Lung (tissue), 12 donors: ENCODE data around the gene IGFBP7. TPM values are rescaled to one million over a fixed set of nuclear protein-coding genes. Genes with fewer than 3 reads are reported as not detected.

Experiments used
- ATAC-seq: fragments of 200-7000 bp; cut with Tn5 transposase; one replicate; pipeline ENCODE4 v1.9.1; 2020; ENCODE audit warnings: moderate number of reproducible peaks; ENCODE audit not compliant: insufficient read depth, low FRiP score
- DNase-seq, 3 donors: peaks; one replicate each; pipeline ENCODE4 v3.0.0-alpha.2; 2013 to 2017
- H3K27ac ChIP-seq, 2 donors: one replicate each; pipeline ENCODE4 v1.5.1; 2013; ENCODE audit warnings: mild to moderate bottlenecking in 2 of 2, moderate library complexity in 2 of 2, control low read depth in 1 of 2, inconsistent platforms in 1 of 2, low read depth in 1 of 2, low read length in 1 of 2
- H3K27me3 ChIP-seq, 3 donors: one replicate each; pipeline ENCODE4 v1.5.1; 2013; ENCODE audit warnings: low read length in 2 of 3; ENCODE audit not compliant: control insufficient read depth in 3 of 3, insufficient read depth in 3 of 3
- H3K36me3 ChIP-seq, 4 donors: one replicate each; pipeline ENCODE4 v1.5.1; 2013; ENCODE audit warnings: low read length in 4 of 4, mild to moderate bottlenecking in 1 of 4, moderate library complexity in 1 of 4; ENCODE audit not compliant: control insufficient read depth in 4 of 4, insufficient read depth in 4 of 4
- H3K4me1 ChIP-seq, 5 donors: one replicate each; pipeline ENCODE4 v1.5.1; 2013; ENCODE audit warnings: low read length in 5 of 5, mild to moderate bottlenecking in 2 of 5, moderate library complexity in 1 of 5; ENCODE audit not compliant: control insufficient read depth in 5 of 5, insufficient read depth in 5 of 5
- H3K4me3 ChIP-seq: one replicate; pipeline ENCODE4 v1.5.1; 2013; ENCODE audit warnings: mild to moderate bottlenecking, control low read depth, moderate library complexity
- H3K9ac ChIP-seq, 2 donors: one replicate each; pipeline ENCODE4 v1.5.1; 2013; ENCODE audit warnings: low read length in 2 of 2, control low read depth in 1 of 2; ENCODE audit not compliant: insufficient read depth in 1 of 2
- H3K9me3 ChIP-seq, 4 donors: one replicate each; pipeline ENCODE4 v1.5.1; 2013; ENCODE audit warnings: low read length in 3 of 4, mild to moderate bottlenecking in 1 of 4, moderate library complexity in 1 of 4; ENCODE audit not compliant: control insufficient read depth in 4 of 4, insufficient read depth in 3 of 4
- WGBS, 2 donors: extraction: QIAGEN DNeasy Blood & Tissue Kit; methylation state at CpG; one replicate each; pipeline ENCODE4 v1.1.7; 2013; 5-methylcytosine and 5-hydroxymethylcytosine counted together
- polyA plus RNA-seq, 2 donors: library from polyadenylated mRNA; stranded (reverse); fragments of 200-250 nt; gene quantifications; one replicate each; pipeline ENCODE4 v1.2.1, GENCODE V29; 2013
- total RNA-seq, 2 donors: library from RNA; depleted of rRNA in 1 of 2; stranded (reverse); fragments of >200 nt in 1 of 2; gene quantifications; one replicate each; pipeline ENCODE4 v1.2.1, GENCODE V29; 2014 to 2021
- TF ChIP-seq, protein P1 (sequence below): IDR thresholded peaks from 2 replicates; pipeline ENCODE4 v1.5.1; 2012; ENCODE audit warnings: mild to moderate bottlenecking; ENCODE audit errors: control extremely low read depth, extremely low read depth
- donor health status: control.
- donor health status: control.
- donor health status: Bipolar disorder and iron deficiency.
- donor health status: healthy.
- donor health status: DM: yes; HTN: yes; CAD: no.

Gene IGFBP7
- total and polyA plus RNA-seq, 4 donors, result 212 to 517 (median 399) TPM

DNA sequence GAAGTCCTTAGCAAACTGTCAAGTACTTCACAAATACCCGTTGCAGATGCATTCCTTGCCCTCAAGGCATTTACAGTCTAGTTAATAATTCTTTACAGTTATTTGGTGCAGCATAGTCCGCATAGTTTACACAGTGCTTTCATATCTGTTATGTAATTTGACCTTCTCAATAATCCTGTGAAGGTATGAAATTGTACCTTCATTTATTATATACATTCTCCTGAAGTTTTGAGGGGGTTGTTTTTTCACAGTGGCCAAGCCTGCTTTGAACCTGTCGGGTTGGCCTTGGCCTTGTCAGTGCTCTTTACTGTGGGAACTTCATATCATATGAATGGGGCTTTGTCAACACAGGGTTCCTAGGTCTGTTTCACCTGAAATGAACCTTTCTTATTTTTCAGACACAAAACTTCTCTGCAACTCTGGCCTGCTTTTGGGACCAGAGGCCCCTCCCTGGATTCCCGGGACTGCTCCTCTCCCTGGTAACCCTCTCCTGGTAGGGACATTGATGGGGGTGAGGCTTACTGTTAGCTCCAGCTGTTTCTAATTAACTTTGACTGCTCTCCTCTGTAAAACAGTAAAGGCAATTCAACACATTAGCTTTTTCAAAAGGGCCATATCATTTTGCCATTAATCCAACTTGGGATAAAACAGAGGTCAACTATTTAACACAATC is 9.1 kb downstream of the IGFBP7 start:
- ATAC-seq, result no peak
- Histone ChIP-seq H3K27ac (peak overlapping the region in 1 of 2 donors; percentile 97), H3K27me3 (no peaks in the 10 kb centered on the region), H3K36me3 (no peaks in the 10 kb centered on the region), H3K4me1 (peaks cover 8 to 48% (median 35%) of the 10 kb centered on the region in 5 donors), H3K9ac (no peak overlapping the region), H3K9me3 (no peaks in the 10 kb centered on the region), H3K4me3 (no peak overlapping the region)
- 79 to 86% methylated on average over 4 of the region's 4 CpGs for WGBS, 2 donors
- TF ChIP-seq, protein P1, sequence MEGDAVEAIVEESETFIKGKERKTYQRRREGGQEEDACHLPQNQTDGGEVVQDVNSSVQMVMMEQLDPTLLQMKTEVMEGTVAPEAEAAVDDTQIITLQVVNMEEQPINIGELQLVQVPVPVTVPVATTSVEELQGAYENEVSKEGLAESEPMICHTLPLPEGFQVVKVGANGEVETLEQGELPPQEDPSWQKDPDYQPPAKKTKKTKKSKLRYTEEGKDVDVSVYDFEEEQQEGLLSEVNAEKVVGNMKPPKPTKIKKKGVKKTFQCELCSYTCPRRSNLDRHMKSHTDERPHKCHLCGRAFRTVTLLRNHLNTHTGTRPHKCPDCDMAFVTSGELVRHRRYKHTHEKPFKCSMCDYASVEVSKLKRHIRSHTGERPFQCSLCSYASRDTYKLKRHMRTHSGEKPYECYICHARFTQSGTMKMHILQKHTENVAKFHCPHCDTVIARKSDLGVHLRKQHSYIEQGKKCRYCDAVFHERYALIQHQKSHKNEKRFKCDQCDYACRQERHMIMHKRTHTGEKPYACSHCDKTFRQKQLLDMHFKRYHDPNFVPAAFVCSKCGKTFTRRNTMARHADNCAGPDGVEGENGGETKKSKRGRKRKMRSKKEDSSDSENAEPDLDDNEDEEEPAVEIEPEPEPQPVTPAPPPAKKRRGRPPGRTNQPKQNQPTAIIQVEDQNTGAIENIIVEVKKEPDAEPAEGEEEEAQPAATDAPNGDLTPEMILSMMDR, result no peak
- no peak for DNase-seq

DNA sequence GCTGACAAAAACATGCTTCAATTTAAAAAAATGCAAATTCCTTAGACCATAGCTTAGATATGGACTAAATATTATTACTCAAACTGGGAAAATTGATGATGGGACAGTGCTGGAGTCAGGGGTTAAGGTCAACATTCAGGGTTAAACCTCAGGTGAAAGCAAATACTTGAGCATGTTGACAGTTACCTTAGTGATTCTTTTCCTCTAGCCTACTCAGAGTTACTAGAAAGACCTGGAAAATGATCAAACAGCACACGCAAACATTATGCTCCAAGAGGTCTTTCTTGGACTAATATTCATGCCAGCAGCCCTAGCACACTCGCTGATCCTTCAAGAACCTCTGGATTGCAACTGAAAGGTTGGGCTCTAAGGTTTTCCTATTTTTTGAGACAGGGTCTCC is 10.8 kb downstream of the IGFBP7 start:
- H3K9me3 ChIP-seq, result no peaks in the 10 kb centered on the region
- H3K4me3 ChIP-seq, result no peak overlapping the region
- WGBS, 2 donors, result 67 to 83% methylated on average over 2 of the region's 2 CpGs
- TF ChIP-seq, protein P1, result no peak
- H3K36me3 ChIP-seq, result no peaks in the 10 kb centered on the region
- peaks cover 8 to 52% (median 40%) of the 10 kb centered on the region in 5 donors for H3K4me1 ChIP-seq
- DNase-seq, result no peak
- H3K27ac ChIP-seq, result peak overlapping the region in 1 of 2 donors; percentile 72
- no peaks in the 10 kb centered on the region for H3K27me3 ChIP-seq
- H3K9ac ChIP-seq, result no peak overlapping the region
- ATAC-seq, result no peak

DNA sequence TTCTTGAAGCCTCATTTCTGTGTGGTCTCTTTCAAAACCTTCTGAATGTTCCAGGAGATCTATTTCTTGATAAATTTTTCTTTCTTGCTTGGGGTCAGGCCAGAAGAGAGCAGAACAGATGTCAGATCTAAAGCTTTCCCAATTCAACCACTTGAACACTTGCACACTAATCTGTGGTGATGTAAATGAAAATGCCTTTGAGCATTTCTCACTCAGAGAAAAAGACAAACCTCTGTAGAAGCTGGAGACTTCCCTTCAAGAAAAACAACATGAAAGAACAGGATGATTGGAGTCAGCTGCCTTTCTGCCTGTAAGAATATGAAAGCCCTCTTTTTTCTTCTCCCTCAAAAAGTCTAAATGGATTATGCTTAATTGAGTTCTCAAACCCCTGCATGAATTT is 11.2 kb downstream of the IGFBP7 start:
- ATAC-seq, result no peak
- H3K36me3 ChIP-seq, result no peaks in the 10 kb centered on the region
- H3K27ac ChIP-seq, result peak overlapping the region in 1 of 2 donors; percentile 72
- no peak overlapping the region for H3K9ac ChIP-seq
- peaks cover 8 to 57% (median 40%) of the 10 kb centered on the region in 5 donors for H3K4me1 ChIP-seq
- no peak overlapping the region for H3K4me3 ChIP-seq
- peak in 2 of 3 donors; percentile 64 to 69 for DNase-seq
- TF ChIP-seq, protein P1, result no peak
- H3K27me3 ChIP-seq, result no peaks in the 10 kb centered on the region
- no peaks in the 10 kb centered on the region for H3K9me3 ChIP-seq
